Thoracic aorta (tissue), 2 donors: Measurements from ENCODE around the gene TUB. TPM values are rescaled to one million over a fixed set of nuclear protein-coding genes. Genes with fewer than 3 reads are reported as not detected.

ENCODE experiments used
- ATAC-seq: fragments of 150-250 bp; one replicate; pipeline ENCODE4 v1.8.0; 2017; ENCODE audit warnings: low read depth; ENCODE audit not compliant: insufficient number of reproducible peaks, low FRiP score
- DNase-seq: peaks from one replicate; pipeline ENCODE4 v3.0.0-alpha.2; 2020; ENCODE audit warnings: low spot score
- H3K27ac ChIP-seq, 2 donors: fragments of 200-600 bp; sonication (generic); 1 replicate in 1 of 2; 2 replicates in 1 of 2; pipeline ENCODE4 v1.5.1; 2016; ENCODE audit warnings: mild to moderate bottlenecking in 2 of 2, moderate library complexity in 2 of 2
- H3K27me3 ChIP-seq: fragments of 200-600 bp; sonication (generic); replicated peaks from 2 replicates; pipeline ENCODE4 v1.6.0; 2016; ENCODE audit warnings: mild to moderate bottlenecking; ENCODE audit not compliant: insufficient read depth
- H3K36me3 ChIP-seq: fragments of 200-600 bp; sonication (generic); one replicate; pipeline ENCODE4 v1.5.1; 2016
- H3K4me1 ChIP-seq, 2 donors: fragments of 200-600 bp; sonication (generic); 1 replicate in 1 of 2; 2 replicates in 1 of 2; pipeline versions ENCODE4 v1.5.1 to v1.6.0; 2016; ENCODE audit warnings: low read depth in 2 of 2, mild to moderate bottlenecking in 1 of 2; ENCODE audit not compliant: control insufficient read depth in 1 of 2
- H3K4me3 ChIP-seq: fragments of 200-600 bp; sonication (generic); 2 replicates; pipeline ENCODE4 v1.5.1; 2016; ENCODE audit warnings: mild to moderate bottlenecking
- H3K9me3 ChIP-seq: fragments of 200-600 bp; sonication (generic); 2 replicates; pipeline ENCODE4 v1.5.1; 2016
- CTCF ChIP-seq: fragments of 200-600 bp; sonication (generic); IDR thresholded peaks from one replicate; pipeline ENCODE4 v1.5.1; 2019; ENCODE audit warnings: antibody characterized with exemption
- total RNA-seq, 2 donors: library from RNA; depleted of rRNA; stranded (reverse); fragments of >200 nt; gene quantifications; one replicate each; pipeline versions ENCODE4 v1.1.0 to v1.2.3, GENCODE V29; 2016

Gene TUB
- total RNA-seq = 1 to 10 TPM; 6.9 to 8.9 TPM

- Histone ChIP-seq H3K36me3 (no peaks in the 10 kb centered on the region), H3K4me3 (peak within 1 kb of the TSS; percentile 70), H3K9me3 (no peaks in the 10 kb centered on the region), H3K4me1 (peaks cover 0 to 23% of the 10 kb centered on the region in 2 donors), H3K27ac (no peak within 1 kb of the TSS), H3K27me3 (no peaks in the 10 kb centered on the region)
- no peak for TF ChIP-seq CTCF
- DNase-seq = no peak
- no peak for ATAC-seq
Measured at GRCh38 chr11:8080674-8081590, at the start of gene TUB. TUB (plus strand) TSS chr11:8081211; CDS start chr11:8081511, 300 bp downstream.

GRCh38 chr11:8031248-8032115 lies 49.5 kb upstream of the TUB start:
- H3K4me1 ChIP-seq = no peaks in the 10 kb centered on the region
- no peak overlapping the region for H3K4me3 ChIP-seq
- no peak for TF ChIP-seq CTCF
- no peaks in the 10 kb centered on the region for H3K27me3 ChIP-seq
- no peak overlapping the region for H3K27ac ChIP-seq
- no peaks in the 10 kb centered on the region for H3K9me3 ChIP-seq
- H3K36me3 ChIP-seq = no peaks in the 10 kb centered on the region
- ATAC-seq = no peak
- DNase-seq = no peak

GRCh38 chr11:8032122-8032521 lies 48.9 kb upstream of the TUB start:
- no peak for ATAC-seq
- Histone ChIP-seq H3K27me3 (no peaks in the 10 kb centered on the region), H3K27ac (no peak overlapping the region), H3K36me3 (no peaks in the 10 kb centered on the region), H3K4me3 (no peak overlapping the region), H3K9me3 (no peaks in the 10 kb centered on the region), H3K4me1 (no peaks in the 10 kb centered on the region)
- no peak for DNase-seq
- no peak for TF ChIP-seq CTCF

- Histone ChIP-seq H3K9me3 (no peaks in the 10 kb centered on the region), H3K36me3 (no peaks in the 10 kb centered on the region), H3K27me3 (no peaks in the 10 kb centered on the region), H3K4me3 (no peak overlapping the region), H3K4me1 (no peaks in the 10 kb centered on the region), H3K27ac (no peak overlapping the region)
- DNase-seq = no peak
- TF ChIP-seq CTCF = no peak
- no peak for ATAC-seq
Measured at GRCh38 chr11:8032576-8033304, 48.3 kb upstream of the TUB start.
